Spleen (tissue), 7 donors: ENCODE data around the gene MYL11.
"Not testable (repeated sequence)": the region's sequence is repeated elsewhere in the genome, so short reads cannot be mapped to it uniquely, and the experiment has no call there.

ENCODE experiments used
- CTCF ChIP-seq, 11 experiments: fragments of 200-600 bp in 7 of 11; fragments of 450-650 bp in 4 of 11; sonication (generic) in 4 of 11; IDR thresholded peaks in 8 of 11; conservative IDR thresholded peaks in 3 of 11; 1 replicate in 7 of 11; 2 replicates in 4 of 11; pipeline versions ENCODE4 v1.4.0 to v1.8.0; 2016 to 2021; ENCODE audit warnings: antibody characterized with exemption in 11 of 11, inconsistent platforms in 4 of 11, mild to moderate bottlenecking in 1 of 11
- POLR2A ChIP-seq, 3 donors: fragments of 450-650 bp; IDR thresholded peaks; one replicate each; pipeline ENCODE4 v1.5.1; 2017; ENCODE audit warnings: antibody characterized with exemption in 3 of 3, mild to moderate bottlenecking in 1 of 3
- donor health status: DM: no; HTN: no; CAD: no; lungs with moderate emphysema.
- donor health status: DM: no; HTN: no; CAD: no.
- donor health status: DM: no; HTN: no; CAD: no.

GRCh38 chr16:30396627-30397026, 22.0 kb downstream of the MYL11 start:
- not testable (repeated sequence) for TF ChIP-seq CTCF (IDR thresholded peaks at IDR 0.05 in 8 of 11, conservative IDR thresholded peaks at IDR 0.05 in 3 of 11); POLR2A (IDR thresholded peaks at IDR 0.05)
